Measurements from ENCODE around the gene OSMR.
A peak's percentile ranks its signal among the peaks of the same experiment; 100 is the strongest.

DNA sequence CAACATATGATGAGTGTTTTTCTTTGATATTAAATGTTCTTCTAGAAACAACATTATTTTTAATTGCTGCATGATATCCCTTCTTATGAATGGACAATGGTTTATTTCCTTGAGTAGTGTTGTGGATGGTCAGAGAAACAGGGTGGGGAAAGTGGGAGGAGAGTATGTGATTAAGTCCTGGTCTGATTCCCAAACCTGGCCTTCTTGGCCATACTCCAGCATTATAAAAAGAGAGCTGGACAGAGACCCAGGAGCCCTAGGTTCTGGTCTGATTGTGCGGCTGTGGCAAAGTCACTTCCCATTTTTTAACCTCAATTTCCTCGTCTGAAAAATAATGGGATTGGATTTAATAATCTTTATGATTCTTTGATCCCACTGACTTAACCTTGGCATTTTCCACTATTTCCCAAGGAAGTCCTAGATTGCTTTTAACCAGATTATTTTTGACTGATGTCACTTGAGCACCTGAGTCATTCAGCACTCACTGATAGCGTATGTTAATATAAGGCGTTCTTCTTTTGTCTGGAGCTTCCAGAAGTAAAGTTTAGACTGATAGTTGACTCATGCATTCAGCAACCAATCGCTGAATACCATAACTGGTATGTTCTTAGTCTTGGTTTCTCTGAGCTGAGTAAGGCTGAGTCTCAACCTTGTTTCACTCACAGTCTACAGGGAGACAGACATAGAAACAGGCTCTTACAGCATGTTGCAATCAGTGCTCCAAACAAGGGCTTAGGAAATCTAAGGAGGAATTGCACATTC is 26.2 kb downstream of the OSMR start:
- TF ChIP-seq, protein P1, sequence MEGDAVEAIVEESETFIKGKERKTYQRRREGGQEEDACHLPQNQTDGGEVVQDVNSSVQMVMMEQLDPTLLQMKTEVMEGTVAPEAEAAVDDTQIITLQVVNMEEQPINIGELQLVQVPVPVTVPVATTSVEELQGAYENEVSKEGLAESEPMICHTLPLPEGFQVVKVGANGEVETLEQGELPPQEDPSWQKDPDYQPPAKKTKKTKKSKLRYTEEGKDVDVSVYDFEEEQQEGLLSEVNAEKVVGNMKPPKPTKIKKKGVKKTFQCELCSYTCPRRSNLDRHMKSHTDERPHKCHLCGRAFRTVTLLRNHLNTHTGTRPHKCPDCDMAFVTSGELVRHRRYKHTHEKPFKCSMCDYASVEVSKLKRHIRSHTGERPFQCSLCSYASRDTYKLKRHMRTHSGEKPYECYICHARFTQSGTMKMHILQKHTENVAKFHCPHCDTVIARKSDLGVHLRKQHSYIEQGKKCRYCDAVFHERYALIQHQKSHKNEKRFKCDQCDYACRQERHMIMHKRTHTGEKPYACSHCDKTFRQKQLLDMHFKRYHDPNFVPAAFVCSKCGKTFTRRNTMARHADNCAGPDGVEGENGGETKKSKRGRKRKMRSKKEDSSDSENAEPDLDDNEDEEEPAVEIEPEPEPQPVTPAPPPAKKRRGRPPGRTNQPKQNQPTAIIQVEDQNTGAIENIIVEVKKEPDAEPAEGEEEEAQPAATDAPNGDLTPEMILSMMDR (IDR thresholded peaks at IDR 0.05), result no peak
- TF ChIP-seq POLR2A (IDR thresholded peaks at IDR 0.05), result peak in 1 of 4 donors; percentile 24

Measured in esophagus squamous epithelium (tissue), 4 donors.